GM19238 (cell line): Measurements from ENCODE around the gene GBX1.

Source experiments
- DNase-seq: peaks from one replicate; pipeline ENCODE4 v3.0.0; 2011; ENCODE audit warnings: low spot score; ENCODE audit not compliant: insufficient read length

The GBX1 gene

GRCh38 chr7:151139791-151140190, 27.7 kb downstream of the GBX1 start:
- no peak for DNase-seq

GRCh38 chr7:151139071-151139790, 28.3 kb downstream of the GBX1 start:
- no peak for DNase-seq

DNA sequence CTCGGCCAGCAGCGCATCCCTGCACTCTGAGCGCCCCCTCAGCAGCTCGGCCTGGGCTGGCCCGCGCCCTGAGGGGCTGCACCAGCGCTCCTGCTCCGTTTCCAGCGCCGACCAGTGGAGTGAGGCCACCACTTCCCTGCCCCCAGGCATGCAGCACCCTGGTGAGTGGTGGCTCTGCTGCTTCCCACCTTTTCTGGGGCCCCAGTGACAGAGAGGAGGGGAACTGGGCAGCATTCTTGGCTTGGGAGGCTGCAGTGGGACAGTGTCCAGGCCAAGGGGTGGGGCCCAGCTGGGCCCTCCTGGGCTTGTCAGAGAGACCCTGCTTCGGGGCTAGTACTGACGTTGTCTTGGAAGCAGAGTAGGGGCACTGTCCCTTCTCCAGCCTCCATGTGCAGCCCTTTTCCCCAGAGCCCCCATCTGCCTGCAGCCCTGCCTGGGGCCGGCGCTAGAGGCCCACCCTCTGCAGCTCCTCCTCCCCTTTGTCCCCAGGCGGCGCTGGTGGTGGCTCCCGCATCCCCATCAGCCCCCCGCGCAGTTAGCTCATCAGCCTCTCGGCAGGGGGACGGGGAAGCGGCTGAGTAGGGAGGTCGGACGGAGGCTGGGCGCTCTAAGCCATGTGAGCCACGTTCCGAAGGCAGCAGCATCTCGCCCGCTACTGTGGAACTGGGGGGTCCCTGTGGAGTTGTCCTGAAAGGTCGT, 29.2 kb downstream of the GBX1 start:
- DNase-seq: no peak

DNA sequence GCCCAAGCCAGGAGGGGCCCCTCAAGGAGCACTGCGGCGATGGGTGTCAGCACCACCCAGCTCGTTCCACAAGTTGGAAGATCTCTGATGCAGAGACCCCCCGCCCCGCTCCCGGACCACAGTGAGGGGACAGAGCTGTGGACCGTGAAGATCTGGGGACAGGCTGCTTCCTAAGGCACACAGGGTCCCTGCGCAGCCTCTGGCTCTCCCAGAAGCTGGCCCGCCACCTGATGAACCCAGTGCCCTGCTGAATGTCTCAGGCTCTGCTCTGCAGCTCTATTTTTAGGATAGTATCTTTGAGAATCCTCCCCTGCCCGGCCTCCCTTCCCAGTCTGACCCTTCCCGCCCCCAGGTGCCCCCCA, 29.7 kb downstream of the GBX1 start:
- DNase-seq: no peak

GRCh38 chr7:151137076-151137675, 30.3 kb downstream of the GBX1 start:
- DNase-seq: no peak

DNA sequence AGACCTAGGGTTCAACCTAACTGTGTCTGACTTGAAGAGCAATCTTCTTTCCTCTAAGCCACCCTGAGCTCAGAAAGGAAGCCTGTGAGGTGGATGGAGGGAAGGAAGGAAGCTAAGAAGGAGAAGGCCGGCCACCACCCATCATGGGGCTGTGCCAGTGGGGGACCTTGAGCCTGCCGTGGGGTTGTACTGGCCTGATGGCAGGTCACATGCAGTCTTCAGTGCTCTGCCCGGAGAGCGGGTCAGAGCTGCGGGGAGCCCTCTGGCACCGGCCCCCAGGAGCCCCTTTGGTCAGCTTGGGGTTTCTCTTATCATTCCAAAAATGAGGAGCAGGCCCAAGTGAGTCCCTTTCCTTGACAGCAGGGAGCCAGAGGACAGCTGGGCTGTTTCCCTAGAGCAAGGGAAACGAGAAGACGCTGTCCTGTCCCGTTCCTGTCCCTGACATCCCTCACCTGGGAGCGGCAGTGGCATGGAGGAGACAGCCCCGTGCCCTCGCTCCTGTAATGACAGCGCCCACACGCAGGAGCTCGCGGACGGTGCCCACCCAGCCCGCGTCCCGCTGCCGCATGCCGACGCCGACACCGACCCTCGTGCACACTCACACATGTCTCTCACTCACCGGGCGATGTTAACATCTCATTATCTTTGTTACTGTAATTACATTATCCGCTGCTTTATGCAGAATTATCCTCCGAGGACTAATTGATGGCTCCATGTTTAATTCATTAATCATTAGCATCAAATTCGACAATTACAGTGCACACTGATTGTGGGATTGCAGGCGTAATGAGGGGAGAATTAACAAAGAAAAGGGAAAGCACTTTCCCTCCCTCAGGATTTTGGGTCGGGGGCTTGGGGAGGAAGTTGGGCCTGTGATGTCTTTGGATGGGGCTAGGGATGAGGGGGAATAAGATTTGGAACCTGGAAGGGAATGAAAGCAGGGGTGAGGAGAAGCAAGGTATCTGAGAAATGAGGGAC, 31.3 kb downstream of the GBX1 start:
- no peak for DNase-seq

- DNase-seq: no peak
These were observed 32.0 kb downstream of the GBX1 start for GRCh38 chr7:151135525-151135845.

GRCh38 chr7:151134743-151135524, 32.6 kb downstream of the GBX1 start:
- DNase-seq: no peak

DNA sequence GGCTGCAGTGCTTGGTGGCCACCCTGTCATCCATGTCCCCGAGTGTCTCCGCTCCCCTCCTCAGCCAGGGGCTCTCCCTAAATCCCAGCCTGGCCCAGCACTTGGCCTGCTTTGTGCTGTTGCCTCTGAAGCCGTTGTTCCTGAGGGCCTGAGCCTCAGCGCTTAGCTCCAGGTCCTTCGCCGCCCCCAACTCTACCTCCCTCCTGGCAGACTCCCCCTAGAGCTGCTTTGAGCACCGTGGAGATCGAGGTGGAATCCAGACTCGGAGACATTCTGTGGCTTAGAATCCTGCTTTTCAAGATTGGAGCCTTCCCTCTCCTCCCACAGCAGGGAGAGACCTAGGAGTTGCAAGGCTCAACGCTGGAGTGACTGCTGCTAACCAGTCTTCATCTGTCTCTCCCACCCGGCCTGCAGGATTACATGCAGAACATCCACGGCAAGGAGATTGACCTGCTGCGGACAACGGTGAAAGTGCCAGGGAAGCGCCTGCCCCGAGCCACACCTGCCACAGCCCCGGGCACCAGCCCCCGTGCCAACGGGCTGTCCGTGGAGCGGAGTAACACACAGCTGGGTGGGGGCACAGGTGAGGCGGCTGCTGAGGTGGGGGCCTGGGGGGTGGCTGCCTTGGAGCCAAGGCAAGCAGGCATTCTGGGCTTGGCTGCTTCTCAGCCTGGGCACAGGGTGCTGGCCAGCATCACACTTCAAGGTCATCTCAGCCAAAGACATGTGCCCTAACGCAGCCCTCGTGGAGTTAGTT, 33.3 kb downstream of the GBX1 start:
- no peak for DNase-seq

DNA sequence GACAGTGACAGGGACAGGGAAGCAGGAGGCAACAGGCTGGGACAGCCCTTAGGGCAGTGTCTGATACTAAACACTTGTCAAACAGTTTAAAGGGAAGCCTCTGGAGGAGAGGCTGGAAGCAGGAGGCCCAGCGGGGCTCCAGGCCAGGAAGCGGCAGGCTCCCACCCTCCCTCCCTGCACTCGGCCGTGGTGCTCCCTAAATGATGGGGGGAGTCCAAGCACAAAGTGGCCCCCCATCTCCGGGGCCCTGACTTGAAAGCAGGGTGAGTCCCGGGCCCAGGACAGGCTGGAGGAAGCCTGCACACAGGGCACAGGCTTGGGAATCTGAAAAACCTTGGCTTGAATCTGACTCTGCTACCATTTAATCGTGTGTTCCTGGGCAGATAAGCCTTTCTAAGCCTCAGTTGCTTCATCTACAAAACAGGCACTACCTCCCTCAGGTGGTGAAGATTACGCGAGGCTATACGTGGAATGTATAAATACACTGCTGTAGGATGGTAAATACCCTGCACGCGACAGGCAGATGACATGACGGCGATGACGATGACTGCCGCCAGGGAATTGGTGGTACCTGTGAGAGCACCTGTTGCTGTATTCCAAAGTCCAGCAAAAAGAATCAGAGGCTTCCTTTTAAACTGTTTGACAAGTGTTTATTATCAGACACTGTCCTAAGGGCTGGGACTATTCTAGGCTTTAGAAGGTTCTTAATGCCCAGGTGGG, 34.1 kb downstream of the GBX1 start:
- DNase-seq: no peak

DNA sequence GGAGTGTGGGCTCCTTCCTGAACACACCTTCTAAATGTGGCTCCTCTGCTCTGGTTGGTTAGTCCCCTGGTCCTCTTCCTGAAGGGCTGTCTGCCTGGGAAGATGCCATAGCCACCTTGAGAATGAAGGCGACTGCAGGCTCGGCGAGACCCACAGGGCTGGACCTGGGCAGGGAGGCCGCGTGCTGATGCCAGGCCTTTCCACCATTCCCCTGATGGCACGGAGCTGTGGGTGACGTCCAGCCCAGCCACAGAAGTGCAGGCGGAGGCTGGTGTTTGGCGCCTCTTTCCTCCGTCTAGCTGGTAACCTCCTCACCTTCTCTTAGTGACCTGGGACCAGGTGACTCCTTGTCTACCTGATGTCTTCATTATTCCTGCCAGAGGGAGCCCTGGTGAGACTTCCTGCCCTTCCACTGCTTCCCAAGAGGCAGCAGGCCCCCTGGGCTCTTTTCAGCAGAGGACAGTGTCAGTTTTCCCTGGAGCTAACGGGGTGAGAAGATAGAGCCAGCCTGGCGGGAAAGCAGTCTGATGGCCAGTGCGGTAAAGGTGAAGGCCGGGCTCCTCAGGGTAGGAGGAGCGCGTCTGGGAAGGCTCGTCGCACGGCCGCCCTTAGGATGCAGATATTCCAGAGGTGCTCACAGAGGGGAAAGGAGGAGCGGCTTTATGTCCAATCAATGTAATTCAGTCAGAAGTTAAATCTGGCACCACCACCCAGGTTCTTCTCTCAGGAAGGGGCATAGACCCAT, 34.9 kb downstream of the GBX1 start:
- DNase-seq: no peak

DNA sequence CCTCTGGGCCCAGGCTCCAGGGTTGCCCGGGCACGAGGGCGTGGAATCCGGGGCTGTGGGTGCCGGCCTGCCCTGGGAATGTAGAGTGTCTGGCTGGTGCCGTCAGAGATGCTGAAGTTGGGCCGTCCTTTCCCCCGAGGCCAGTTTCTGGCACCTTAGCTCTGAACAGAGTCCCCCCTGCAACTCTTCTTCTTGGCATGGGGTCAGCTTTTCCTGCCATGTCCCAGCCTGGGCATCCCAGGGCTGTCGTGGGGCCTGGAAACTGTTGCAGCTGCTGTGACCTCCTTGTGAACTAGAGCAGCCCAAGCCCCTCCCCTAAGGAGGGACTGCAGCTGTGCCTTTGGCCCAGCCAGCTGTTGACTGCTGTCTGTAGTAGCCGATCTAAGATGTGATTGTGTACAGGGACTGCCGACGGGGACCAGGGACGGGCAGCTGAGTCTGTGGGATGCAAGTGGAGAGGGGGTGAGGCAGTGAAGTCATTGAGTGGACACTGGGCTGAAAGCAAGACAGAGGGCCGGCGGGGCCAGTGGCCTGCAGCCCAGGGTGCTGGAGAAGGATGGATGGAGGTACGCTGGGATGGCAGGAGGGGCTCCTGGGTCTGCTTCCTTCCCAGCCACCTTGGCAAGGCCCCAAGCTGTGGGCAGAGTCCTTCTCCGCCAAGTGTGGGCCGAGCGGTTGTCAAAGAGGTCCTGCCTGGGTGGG, 35.8 kb downstream of the GBX1 start:
- no peak for DNase-seq

DNA sequence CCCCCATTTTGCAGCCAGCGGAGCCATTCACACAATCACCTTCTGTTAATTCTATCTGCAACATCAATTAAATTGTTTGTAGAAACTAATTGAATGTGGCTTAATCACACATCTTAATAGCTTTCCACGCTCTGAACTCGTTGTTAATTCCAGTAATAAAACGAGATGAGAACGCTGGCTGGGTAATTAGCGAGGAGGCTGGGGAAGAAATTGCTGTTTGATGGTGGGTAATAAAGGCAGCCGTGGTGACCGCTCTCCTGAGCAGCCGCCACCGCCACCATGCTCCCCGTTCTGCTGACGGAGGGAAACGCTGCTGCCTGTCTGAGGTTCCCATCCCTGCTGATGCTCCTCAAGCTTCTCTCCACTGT, 36.3 kb downstream of the GBX1 start:
- no peak for DNase-seq

GRCh38 chr7:151130741-151131157, 36.7 kb downstream of the GBX1 start:
- no peak for DNase-seq

DNA sequence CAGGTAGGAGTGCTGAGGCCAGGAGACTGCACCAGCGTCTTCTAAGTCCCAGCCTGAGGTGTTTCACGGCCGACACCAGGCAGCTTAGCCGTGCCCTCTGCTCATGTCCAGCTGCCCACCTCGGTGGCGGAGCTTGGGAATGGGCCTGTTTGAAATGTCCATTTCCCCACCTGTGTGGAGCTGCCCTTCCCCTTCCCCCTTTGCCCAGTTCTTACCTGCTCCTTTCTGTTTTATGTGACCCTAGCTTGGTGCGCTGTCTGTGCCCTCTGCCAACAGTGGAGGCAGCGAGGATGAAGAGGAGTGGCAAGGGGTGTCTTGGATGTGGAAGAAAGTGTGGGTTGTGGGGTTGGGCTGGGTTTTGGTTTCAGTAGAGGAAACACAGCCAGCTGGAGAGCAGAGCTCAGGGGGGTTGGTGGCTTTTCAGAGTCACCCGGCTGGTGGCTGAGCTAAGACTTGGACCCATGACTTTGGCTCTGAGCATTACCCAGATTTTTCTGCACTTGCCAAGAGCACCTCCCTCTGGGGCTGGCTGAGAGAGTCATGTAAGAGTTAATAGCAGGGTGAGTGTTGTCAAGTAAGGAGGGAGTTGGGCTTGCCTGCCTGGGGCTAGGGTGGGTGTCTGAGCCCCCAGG, 37.4 kb downstream of the GBX1 start:
- no peak for DNase-seq

- no peak for DNase-seq
These were observed 38.2 kb downstream of the GBX1 start for GRCh38 chr7:151129117-151129959.

DNA sequence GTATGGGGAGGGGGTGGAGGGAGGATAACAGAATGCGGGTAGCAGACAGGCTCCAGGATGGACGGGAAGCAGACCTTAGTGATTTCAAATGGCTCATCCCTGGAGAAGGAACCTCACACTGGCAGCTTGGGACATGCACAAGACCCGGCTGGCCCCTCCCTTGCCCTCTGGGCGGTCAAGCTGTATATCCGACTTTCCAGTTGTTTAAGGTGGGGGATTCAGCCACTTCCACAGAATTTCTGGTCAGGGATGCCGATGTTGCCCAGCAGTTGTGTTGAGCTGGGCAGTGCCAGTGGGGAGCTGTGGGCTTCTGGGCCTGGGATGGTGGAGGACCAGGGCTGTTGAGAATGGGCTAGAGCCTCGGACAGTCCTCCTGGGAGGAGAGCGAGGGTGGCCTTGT, 38.8 kb downstream of the GBX1 start:
- no peak for DNase-seq
